Tibial nerve (tissue), 4 donors: Measurements from ENCODE around the gene MLPH. TPM values are rescaled to one million over a fixed set of nuclear protein-coding genes. Genes with fewer than 3 reads are reported as not detected.

Experiments used
- DNase-seq, 2 donors: peaks; one replicate each; pipeline ENCODE4 v3.0.0-alpha.2; 2019; ENCODE audit warnings: low spot score in 2 of 2
- H3K27ac ChIP-seq, 4 donors: fragments of 200-600 bp; sonication (generic) in 3 of 4; one replicate each; pipeline ENCODE4 v1.5.1; 2017 to 2019; ENCODE audit warnings: mild to moderate bottlenecking in 1 of 4
- H3K27me3 ChIP-seq, 2 donors: fragments of 200-600 bp; sonication (generic) in 1 of 2; one replicate each; pipeline versions ENCODE4 v1.5.1 to v1.6.0; 2017 to 2019
- H3K36me3 ChIP-seq, 3 donors: fragments of 200-600 bp; sonication (generic); one replicate each; pipeline ENCODE4 v1.5.1; 2018 to 2019
- H3K4me1 ChIP-seq, 4 donors: fragments of 200-600 bp; sonication (generic) in 3 of 4; one replicate each; pipeline ENCODE4 v1.5.1; 2017 to 2019
- H3K4me3 ChIP-seq, 4 donors: fragments of 200-600 bp; sonication (generic) in 3 of 4; one replicate each; pipeline ENCODE4 v1.5.1; 2017 to 2019; ENCODE audit warnings: mild to moderate bottlenecking in 1 of 4, moderate library complexity in 1 of 4
- H3K9me3 ChIP-seq, 4 donors: fragments of 200-600 bp; sonication (generic) in 3 of 4; one replicate each; pipeline ENCODE4 v1.5.1; 2017 to 2019
- CTCF ChIP-seq, 5 experiments: fragments of 200-600 bp in 3 of 5; fragments of 450-650 bp in 2 of 5; sonication (generic) in 3 of 5; IDR thresholded peaks; one replicate each; pipeline ENCODE4 v1.5.1; 2016 to 2019; ENCODE audit warnings: antibody characterized with exemption in 5 of 5, mild to moderate bottlenecking in 3 of 5, moderate library complexity in 2 of 5
- EP300 ChIP-seq, 2 donors: sonication (generic); formaldehyde crosslinking; IDR thresholded peaks; one replicate each; pipeline ENCODE4 v1.6.1; 2017; ENCODE audit warnings: antibody characterized with exemption in 2 of 2, mild to moderate bottlenecking in 1 of 2
- POLR2A ChIP-seq, 2 donors: fragments of 450-650 bp; IDR thresholded peaks; one replicate each; pipeline ENCODE4 v1.6.1; 2017; ENCODE audit warnings: antibody characterized with exemption in 2 of 2, mild to moderate bottlenecking in 2 of 2, moderate library complexity in 2 of 2
- WGBS, 2 donors: methylation state at CpG; one replicate each; pipeline ENCODE4 v1.1.5; 2018; 5-methylcytosine and 5-hydroxymethylcytosine counted together
- total RNA-seq, 4 donors: library from RNA; depleted of rRNA; stranded (reverse); fragments of >200 nt; gene quantifications; one replicate each; pipeline ENCODE4 v1.1.0, GENCODE V29; 2016

The MLPH gene
- total RNA-seq, 4 donors from 2014 or later = 41.4 to 108 (median 62.1) TPM

- no peak for TF ChIP-seq EP300 (IDR thresholded peaks at IDR 0.05)
- TF ChIP-seq CTCF (IDR thresholded peaks at IDR 0.05) = no peak
- no peak for TF ChIP-seq POLR2A (IDR thresholded peaks at IDR 0.05)
- WGBS, 2 donors = 7 to 67% methylated on average over 2 of the region's 2 CpGs
- Histone ChIP-seq H3K4me1 (peaks cover 0 to 8% (median 0%) of the 10 kb centered on the region in 4 donors), H3K27ac (peak overlapping the region in 3 of 4 donors; percentile 50 to 59 (median 57)), H3K9me3 (no peaks in the 10 kb centered on the region), H3K4me3 (no peak overlapping the region), H3K36me3 (no peaks in the 10 kb centered on the region), H3K27me3 (no peaks in the 10 kb centered on the region)
- DNase-seq = no peak
These were observed 45.3 kb upstream of the MLPH start for GRCh38 chr2:237441605-237442274.

- H3K27ac ChIP-seq = no peak overlapping the region
- no peak overlapping the region for H3K4me3 ChIP-seq
- WGBS, 2 donors = 53 to 61% methylated on average over 2 of the region's 2 CpGs
- H3K9me3 ChIP-seq = no peaks in the 10 kb centered on the region
- H3K36me3 ChIP-seq = no peaks in the 10 kb centered on the region
- no peaks in the 10 kb centered on the region for H3K27me3 ChIP-seq
- TF ChIP-seq CTCF (IDR thresholded peaks at IDR 0.05) = no peak
- TF ChIP-seq EP300 (IDR thresholded peaks at IDR 0.05) = no peak
- TF ChIP-seq POLR2A (IDR thresholded peaks at IDR 0.05) = no peak
- no peak for DNase-seq
- H3K4me1 ChIP-seq = peaks cover 0 to 10% (median 6%) of the 10 kb centered on the region in 4 donors
These were observed 43.0 kb upstream of the MLPH start for GRCh38 chr2:237444071-237444470.

GRCh38 chr2:237445611-237446337 is 41.3 kb upstream of the MLPH start:
- WGBS, 2 donors = 89 to 95% methylated on average over 26 of the region's 26 CpGs
- Histone ChIP-seq H3K9me3 (no peaks in the 10 kb centered on the region), H3K36me3 (no peaks in the 10 kb centered on the region), H3K4me3 (no peak overlapping the region), H3K4me1 (peaks cover 0 to 24% (median 12%) of the 10 kb centered on the region in 4 donors), H3K27me3 (no peaks in the 10 kb centered on the region), H3K27ac (no peak overlapping the region)
- DNase-seq = no peak
- no peak for TF ChIP-seq POLR2A (IDR thresholded peaks at IDR 0.05)
- no peak for TF ChIP-seq EP300 (IDR thresholded peaks at IDR 0.05)
- TF ChIP-seq CTCF (IDR thresholded peaks at IDR 0.05) = no peak

GRCh38 chr2:237446338-237446665 is 40.7 kb upstream of the MLPH start:
- Histone ChIP-seq H3K27me3 (no peaks in the 10 kb centered on the region), H3K27ac (no peak overlapping the region), H3K36me3 (no peaks in the 10 kb centered on the region), H3K4me1 (peaks cover 0 to 29% (median 12%) of the 10 kb centered on the region in 4 donors), H3K9me3 (no peaks in the 10 kb centered on the region), H3K4me3 (no peak overlapping the region)
- no peak for DNase-seq
- TF ChIP-seq POLR2A (IDR thresholded peaks at IDR 0.05) = no peak
- TF ChIP-seq CTCF (IDR thresholded peaks at IDR 0.05) = no peak
- no peak for TF ChIP-seq EP300 (IDR thresholded peaks at IDR 0.05)
- WGBS, 2 donors = 81 to 92% methylated on average over 6 of the region's 6 CpGs

- H3K27me3 ChIP-seq = no peaks in the 10 kb centered on the region
- H3K36me3 ChIP-seq = no peaks in the 10 kb centered on the region
- DNase-seq = no peak
- H3K27ac ChIP-seq = no peak overlapping the region
- no peak for TF ChIP-seq CTCF (IDR thresholded peaks at IDR 0.05)
- no peak for TF ChIP-seq EP300 (IDR thresholded peaks at IDR 0.05)
- TF ChIP-seq POLR2A (IDR thresholded peaks at IDR 0.05) = no peak
- 93 to 94% methylated on average over 11 of the region's 11 CpGs for WGBS, 2 donors
- no peaks in the 10 kb centered on the region for H3K9me3 ChIP-seq
- H3K4me1 ChIP-seq = peaks cover 0 to 33% (median 12%) of the 10 kb centered on the region in 4 donors
- no peak overlapping the region for H3K4me3 ChIP-seq
These were observed 39.6 kb upstream of the MLPH start for GRCh38 chr2:237447496-237447895.
